Lung (tissue), 12 donors: Measurements from ENCODE around the gene DLX1. TPM values are rescaled to one million over a fixed set of nuclear protein-coding genes. Genes with fewer than 3 reads are reported as not detected.
A peak's percentile ranks its signal among the peaks of the same experiment; 100 is the strongest.

Source experiments
- ATAC-seq: fragments of 200-7000 bp; cut with Tn5 transposase; one replicate; pipeline ENCODE4 v1.9.1; 2020; ENCODE audit warnings: moderate number of reproducible peaks; ENCODE audit not compliant: insufficient read depth, low FRiP score
- DNase-seq, 3 donors: peaks; one replicate each; pipeline ENCODE4 v3.0.0-alpha.2; 2013 to 2017
- H3K27ac ChIP-seq, 2 donors: one replicate each; pipeline ENCODE4 v1.5.1; 2013; ENCODE audit warnings: mild to moderate bottlenecking in 2 of 2, moderate library complexity in 2 of 2, control low read depth in 1 of 2, inconsistent platforms in 1 of 2, low read depth in 1 of 2, low read length in 1 of 2
- H3K27me3 ChIP-seq, 3 donors: one replicate each; pipeline ENCODE4 v1.5.1; 2013; ENCODE audit warnings: low read length in 2 of 3; ENCODE audit not compliant: control insufficient read depth in 3 of 3, insufficient read depth in 3 of 3
- H3K36me3 ChIP-seq, 4 donors: one replicate each; pipeline ENCODE4 v1.5.1; 2013; ENCODE audit warnings: low read length in 4 of 4, mild to moderate bottlenecking in 1 of 4, moderate library complexity in 1 of 4; ENCODE audit not compliant: control insufficient read depth in 4 of 4, insufficient read depth in 4 of 4
- H3K4me1 ChIP-seq, 5 donors: one replicate each; pipeline ENCODE4 v1.5.1; 2013; ENCODE audit warnings: low read length in 5 of 5, mild to moderate bottlenecking in 2 of 5, moderate library complexity in 1 of 5; ENCODE audit not compliant: control insufficient read depth in 5 of 5, insufficient read depth in 5 of 5
- H3K4me3 ChIP-seq: one replicate; pipeline ENCODE4 v1.5.1; 2013; ENCODE audit warnings: mild to moderate bottlenecking, control low read depth, moderate library complexity
- H3K9ac ChIP-seq, 2 donors: one replicate each; pipeline ENCODE4 v1.5.1; 2013; ENCODE audit warnings: low read length in 2 of 2, control low read depth in 1 of 2; ENCODE audit not compliant: insufficient read depth in 1 of 2
- H3K9me3 ChIP-seq, 4 donors: one replicate each; pipeline ENCODE4 v1.5.1; 2013; ENCODE audit warnings: low read length in 3 of 4, mild to moderate bottlenecking in 1 of 4, moderate library complexity in 1 of 4; ENCODE audit not compliant: control insufficient read depth in 4 of 4, insufficient read depth in 3 of 4
- CTCF ChIP-seq: IDR thresholded peaks from 2 replicates; pipeline ENCODE4 v1.5.1; 2012; ENCODE audit warnings: mild to moderate bottlenecking; ENCODE audit errors: control extremely low read depth, extremely low read depth
- WGBS, 2 donors: extraction: QIAGEN DNeasy Blood & Tissue Kit; methylation state at CpG; one replicate each; pipeline ENCODE4 v1.1.7; 2013; 5-methylcytosine and 5-hydroxymethylcytosine counted together
- polyA plus RNA-seq, 2 donors: library from polyadenylated mRNA; stranded (reverse); fragments of 200-250 nt; gene quantifications; one replicate each; pipeline ENCODE4 v1.2.1, GENCODE V29; 2013
- total RNA-seq, 2 donors: library from RNA; depleted of rRNA in 1 of 2; stranded (reverse); fragments of >200 nt in 1 of 2; gene quantifications; one replicate each; pipeline ENCODE4 v1.2.1, GENCODE V29; 2014 to 2021
- donor health status: control.
- donor health status: control.
- donor health status: Bipolar disorder and iron deficiency.
- donor health status: healthy.
- donor health status: DM: yes; HTN: yes; CAD: no.

Gene DLX1
- total and polyA plus RNA-seq, 4 donors, result 0.05 TPM; not detected in 3

GRCh38 chr2:172103471-172104272 is 18.4 kb downstream of the DLX1 start:
- Histone ChIP-seq H3K27ac (no peak overlapping the region), H3K9ac (no peak overlapping the region), H3K27me3 (peaks cover 0 to 90% (median 90%) of the 10 kb centered on the region in 3 donors), H3K36me3 (no peaks in the 10 kb centered on the region), H3K4me1 (peaks cover 0 to 49% (median 5%) of the 10 kb centered on the region in 5 donors), H3K9me3 (peaks cover 0 to 10% (median 0%) of the 10 kb centered on the region in 4 donors), H3K4me3 (no peak overlapping the region)
- peak; percentile 86 to 90 (median 88) for DNase-seq
- ATAC-seq, result no peak
- TF ChIP-seq CTCF, result peak; percentile 69
- WGBS, 2 donors, result 2 to 4% methylated on average over 25 of the region's 25 CpGs

- H3K4me1 ChIP-seq, result peaks cover 0 to 38% (median 4%) of the 10 kb centered on the region in 5 donors
- H3K9ac ChIP-seq, result no peak overlapping the region
- no peak for ATAC-seq
- no peak overlapping the region for H3K27ac ChIP-seq
- H3K9me3 ChIP-seq, result peaks cover 0 to 8% (median 0%) of the 10 kb centered on the region in 4 donors
- H3K36me3 ChIP-seq, result no peaks in the 10 kb centered on the region
- 12 to 15% methylated on average over 23 of the region's 23 CpGs for WGBS, 2 donors
- no peak overlapping the region for H3K4me3 ChIP-seq
- TF ChIP-seq CTCF, result no peak
- DNase-seq, result peak in 1 of 3 donors; percentile 31
- peaks cover 0 to 91% (median 81%) of the 10 kb centered on the region in 3 donors for H3K27me3 ChIP-seq
These were observed 20.3 kb downstream of the DLX1 start for GRCh38 chr2:172105471-172106107.

- H3K9ac ChIP-seq, result no peak overlapping the region
- TF ChIP-seq CTCF, result no peak
- DNase-seq (peak in 2 of 3 donors; percentile 33 to 51), ATAC-seq (no peak)
- 4 to 6% methylated on average over 44 of the region's 44 CpGs for WGBS, 2 donors
- no peaks in the 10 kb centered on the region for H3K36me3 ChIP-seq
- H3K27me3 ChIP-seq, result peaks cover 0 to 84% (median 74%) of the 10 kb centered on the region in 3 donors
- no peak overlapping the region for H3K27ac ChIP-seq
- H3K4me3 ChIP-seq, result no peak overlapping the region
- H3K4me1 ChIP-seq, result peaks cover 0 to 31% (median 4%) of the 10 kb centered on the region in 5 donors
- peaks cover 0 to 8% (median 0%) of the 10 kb centered on the region in 4 donors for H3K9me3 ChIP-seq
These were observed 21.0 kb downstream of the DLX1 start for GRCh38 chr2:172106108-172106961.
